Urothelium cell line (cell line): ENCODE results near the gene MTG2.

Experiments used
- DNase-seq: peaks from one replicate; pipeline ENCODE4 v3.0.0; 2011; ENCODE audit warnings: low spot score, mixed read lengths
- FAIRE-seq: peaks from 2 replicates; lab custom pipeline; 2011; peaks lifted over from hg19 to GRCh38; lab: Jason Lieb, UNC

Gene MTG2

DNA sequence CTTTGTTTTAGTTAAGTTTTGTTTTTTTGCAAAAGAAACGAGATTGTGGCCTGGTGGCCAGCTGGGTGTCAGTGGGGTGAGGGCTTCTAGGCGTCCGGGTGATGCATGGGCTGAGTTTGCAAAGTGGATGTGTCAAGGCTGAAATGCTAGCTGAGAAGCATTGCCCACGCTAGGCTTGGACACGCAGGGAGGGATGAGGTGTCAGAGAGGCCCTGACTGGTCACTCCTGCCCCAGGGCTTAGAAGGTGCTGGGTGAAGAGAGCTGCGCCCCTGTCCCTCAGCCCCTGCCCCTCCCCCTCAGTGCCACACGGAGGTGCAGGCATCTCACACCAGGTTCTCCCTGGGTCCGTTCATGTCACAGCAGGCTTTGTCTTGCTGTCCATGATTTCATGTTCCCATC lies 63.6 kb downstream of the MTG2 start:
- DNase-seq (no peak), FAIRE-seq (no peak)

GRCh38 chr20:62246872-62247652 lies 64.2 kb downstream of the MTG2 start:
- FAIRE-seq (no peak), DNase-seq (no peak)

- DNase-seq (no peak), FAIRE-seq (no peak)
Observed at GRCh38 chr20:62248890-62249560, 66.2 kb downstream of the MTG2 start.

DNA sequence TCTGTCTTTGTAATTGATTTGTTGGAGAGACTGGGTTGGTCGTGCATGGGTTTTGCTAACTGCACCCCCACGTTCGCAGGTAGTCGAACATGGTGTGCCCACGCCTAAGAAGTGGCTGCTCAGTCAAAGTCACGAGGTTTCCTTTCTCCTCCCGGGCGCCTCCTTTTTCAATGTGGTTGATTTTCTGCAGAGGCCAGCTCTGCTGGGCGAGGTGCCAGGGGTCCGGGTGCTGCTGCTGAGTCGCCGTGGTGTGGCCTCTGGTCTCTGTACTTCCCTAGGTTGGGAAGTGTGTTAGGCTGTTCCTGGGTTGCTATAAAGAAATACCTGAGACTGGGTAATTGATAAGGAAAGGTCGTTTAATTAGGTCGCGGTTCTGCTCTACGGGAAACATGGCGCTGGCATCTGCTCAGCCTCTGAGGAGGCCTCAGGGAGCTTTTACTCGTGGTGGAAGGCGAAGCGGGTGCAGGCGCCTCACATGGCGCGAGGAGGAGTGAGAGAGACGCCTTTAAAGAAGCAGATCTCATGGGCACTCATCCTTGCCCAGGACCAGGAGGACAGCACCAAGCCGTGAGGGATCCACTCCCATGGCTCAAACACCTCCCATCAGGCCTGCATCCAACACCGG lies 69.6 kb downstream of the MTG2 start:
- FAIRE-seq = no peak
- no peak for DNase-seq
